Right lobe of liver (tissue), 6 donors: ENCODE measurements around the gene PSMA4. TPM values are rescaled to one million over a fixed set of nuclear protein-coding genes. Genes with fewer than 3 reads are reported as not detected.

ENCODE experiments used
- ATAC-seq, 4 donors: fragments of 200-7000 bp; cut with Tn5 transposase; one replicate each; pipeline ENCODE4 v1.9.1; 2020; ENCODE audit warnings: mild to moderate bottlenecking in 4 of 4, moderate library complexity in 4 of 4
- DNase-seq, 3 donors: peaks; one replicate each; pipeline ENCODE4 v3.0.0-alpha.2; 2020
- H3K27ac ChIP-seq, 3 donors: fragments of 200-600 bp; one replicate each; pipeline ENCODE4 v1.8.0; 2022
- H3K27me3 ChIP-seq, 2 donors: fragments of 200-600 bp; one replicate each; pipeline ENCODE4 v1.8.0; 2022
- H3K36me3 ChIP-seq, 4 donors: fragments of 200-600 bp; sonication (generic) in 1 of 4; one replicate each; pipeline versions ENCODE4 v1.5.1 to v1.8.0; 2017 to 2022; ENCODE audit warnings: control low read depth in 1 of 4
- H3K4me1 ChIP-seq, 4 donors: fragments of 200-600 bp; sonication (generic) in 1 of 4; one replicate each; pipeline versions ENCODE4 v1.5.1 to v1.8.0; 2017 to 2022; ENCODE audit warnings: control low read depth in 1 of 4
- H3K4me3 ChIP-seq, 3 donors: fragments of 200-600 bp; one replicate each; pipeline ENCODE4 v1.8.0; 2022
- H3K9me3 ChIP-seq, 4 donors: fragments of 200-600 bp; sonication (generic) in 1 of 4; one replicate each; pipeline versions ENCODE4 v1.5.1 to v1.8.0; 2017 to 2022; ENCODE audit warnings: control low read depth in 1 of 4
- CTCF ChIP-seq, 4 donors: fragments of 200-600 bp in 3 of 4; fragments of 450-650 bp in 1 of 4; IDR thresholded peaks; one replicate each; pipeline versions ENCODE4 v1.5.1 to v1.8.0; 2016 to 2022; ENCODE audit warnings: antibody characterized with exemption in 4 of 4, mild to moderate bottlenecking in 2 of 4
- POLR2A ChIP-seq: fragments of 450-650 bp; IDR thresholded peaks from one replicate; pipeline ENCODE4 v1.6.1; 2017; ENCODE audit warnings: antibody characterized with exemption, mild to moderate bottlenecking
- WGBS: methylation state at CpG from one replicate; pipeline ENCODE4 v1.1.6; 2018; ENCODE audit warnings: low coverage, low lambda C conversion rate; ENCODE audit not compliant: insufficient coverage; ENCODE audit errors: missing lambda C conversion rate; 5-methylcytosine and 5-hydroxymethylcytosine counted together
- intact Hi-C, 2 donors: fragments of 100-400 bp; cut with DNase I; formaldehyde crosslinking; loops; one replicate each; pipeline versions ENCODE4 v1.11.2 to v1.14.1; 2022
- total RNA-seq, 6 experiments: library from RNA; depleted of rRNA in 2 of 6; stranded (reverse); fragments of >200 nt in 2 of 6; fragmentation: NEBNext Ultra II Directional in 3 of 6; extraction: Animal tissue kit (Norgen Biotek cat#: 25700) in 3 of 6; gene quantifications; one replicate each; pipeline versions ENCODE4 v1.1.0 to v1.2.4, GENCODE V29; 2016 to 2023
- donor health status: DM: no; HTN: yes; CAD: no.
- donor health status: DM: no; HTN: no; CAD: no.
- donor health status: DM: no; HTN: no; CAD: no.
- donor health status: DM: no; HTN: yes; CAD: no.
- donor health status: DM: no; HTN: yes; CAD: no.

Gene PSMA4
- total RNA-seq, 6 experiments from 2014 or later: 66.1 to 147 (median 92.3) TPM

GRCh38 chr15:78524230-78524629 is 16.0 kb upstream of the PSMA4 start:
- Histone ChIP-seq H3K9me3 (no peaks in the 10 kb centered on the region), H3K4me3 (no peak overlapping the region), H3K4me1 (no peaks in the 10 kb centered on the region), H3K27ac (no peak overlapping the region), H3K36me3 (no peaks in the 10 kb centered on the region), H3K27me3 (no peaks in the 10 kb centered on the region)
- 88% methylated on average over 3 of the region's 5 CpGs for WGBS
- TF ChIP-seq CTCF (IDR thresholded peaks at IDR 0.05) (no peak), POLR2A (no peak)
- intact Hi-C loops: no loop called here
- no peak for ATAC-seq
- no peak for DNase-seq

DNA sequence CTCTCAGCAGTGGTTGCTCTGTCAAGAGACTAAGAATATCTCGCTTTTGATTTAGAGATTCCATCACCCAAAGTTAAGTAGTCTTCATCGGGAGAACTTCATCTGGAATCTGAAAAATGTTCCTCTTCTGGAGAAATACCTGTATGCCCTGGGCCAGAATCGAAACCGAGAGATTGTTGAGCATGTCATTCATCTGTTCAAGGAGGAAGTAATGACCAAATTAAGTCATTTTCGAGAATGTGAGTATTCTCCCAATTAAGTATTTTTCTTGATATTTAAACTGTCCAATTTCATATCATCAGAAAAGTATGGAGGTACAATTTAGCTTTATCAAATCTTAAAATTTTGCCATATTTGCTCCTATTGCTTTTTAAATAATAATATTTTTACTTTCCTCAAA is 12.9 kb upstream of the PSMA4 start:
- TF ChIP-seq POLR2A: no peak
- no peak for TF ChIP-seq CTCF (IDR thresholded peaks at IDR 0.05)
- ATAC-seq (no peak), DNase-seq (no peak)
- intact Hi-C loops: no loop called here
- Histone ChIP-seq H3K9me3 (no peaks in the 10 kb centered on the region), H3K4me3 (no peak overlapping the region), H3K36me3 (no peaks in the 10 kb centered on the region), H3K4me1 (no peaks in the 10 kb centered on the region), H3K27me3 (no peaks in the 10 kb centered on the region), H3K27ac (no peak overlapping the region)
- WGBS: 89% methylated on average over 5 of the region's 5 CpGs

GRCh38 chr15:78533331-78533730 is 6.9 kb upstream of the PSMA4 start:
- Histone ChIP-seq H3K9me3 (no peaks in the 10 kb centered on the region), H3K27me3 (no peaks in the 10 kb centered on the region), H3K4me3 (no peak overlapping the region), H3K4me1 (no peaks in the 10 kb centered on the region), H3K36me3 (no peaks in the 10 kb centered on the region), H3K27ac (no peak overlapping the region)
- 42% methylated on average over 2 of the region's 2 CpGs for WGBS
- TF ChIP-seq POLR2A: no peak
- TF ChIP-seq CTCF (IDR thresholded peaks at IDR 0.05): no peak
- no peak for ATAC-seq
- intact Hi-C loops: no loop called here
- no peak for DNase-seq

DNA sequence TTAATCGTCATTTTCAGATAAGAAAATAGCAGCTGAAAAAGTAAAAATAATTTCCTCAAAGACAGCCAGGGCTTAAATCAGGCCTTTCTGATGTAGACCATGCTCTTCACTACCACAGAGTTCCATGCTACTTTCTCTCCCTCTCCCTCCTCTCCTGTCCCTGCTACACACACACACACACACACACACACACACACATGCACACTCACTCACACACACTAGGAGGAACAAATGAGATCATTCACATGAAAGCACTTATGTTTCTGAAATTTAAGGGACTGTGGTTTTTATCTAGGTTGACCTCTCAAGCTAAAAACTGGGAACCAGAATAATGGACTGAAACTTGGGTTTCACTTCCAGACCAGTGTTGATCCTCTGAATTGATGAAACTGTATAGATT is 4.1 kb upstream of the PSMA4 start:
- WGBS: 67% methylated on average over 1 of the region's 1 CpG
- no peak for DNase-seq
- H3K9me3 ChIP-seq: no peaks in the 10 kb centered on the region
- H3K27me3 ChIP-seq: no peaks in the 10 kb centered on the region
- no peak for ATAC-seq
- H3K36me3 ChIP-seq: no peaks in the 10 kb centered on the region
- no peak overlapping the region for H3K27ac ChIP-seq
- intact Hi-C loops: no loop called here
- no peaks in the 10 kb centered on the region for H3K4me1 ChIP-seq
- TF ChIP-seq POLR2A (no peak), CTCF (IDR thresholded peaks at IDR 0.05) (no peak)
- H3K4me3 ChIP-seq: no peak overlapping the region

- DNase-seq (no peak), ATAC-seq (no peak)
- Histone ChIP-seq H3K36me3 (peaks cover 0 to 3% (median 0%) of the 10 kb centered on the region in 4 donors), H3K9me3 (no peaks in the 10 kb centered on the region), H3K4me1 (peaks cover 0 to 11% (median 0%) of the 10 kb centered on the region in 4 donors), H3K27me3 (no peaks in the 10 kb centered on the region), H3K27ac (no peak overlapping the region), H3K4me3 (no peak overlapping the region)
- intact Hi-C loops: no loop called here
- TF ChIP-seq CTCF (IDR thresholded peaks at IDR 0.05): no peak
- no peak for TF ChIP-seq POLR2A
- 80% methylated on average over 5 of the region's 5 CpGs for WGBS
Observed at GRCh38 chr15:78537266-78537905, 2.9 kb upstream of the PSMA4 start.
